Measurements from ENCODE around the gene TBR1. TPM values are rescaled to one million over a fixed set of nuclear protein-coding genes. Genes with fewer than 3 reads are reported as not detected.

Gene TBR1
- total and polyA plus RNA-seq, 4 experiments from 2014 or later = not detected

DNA sequence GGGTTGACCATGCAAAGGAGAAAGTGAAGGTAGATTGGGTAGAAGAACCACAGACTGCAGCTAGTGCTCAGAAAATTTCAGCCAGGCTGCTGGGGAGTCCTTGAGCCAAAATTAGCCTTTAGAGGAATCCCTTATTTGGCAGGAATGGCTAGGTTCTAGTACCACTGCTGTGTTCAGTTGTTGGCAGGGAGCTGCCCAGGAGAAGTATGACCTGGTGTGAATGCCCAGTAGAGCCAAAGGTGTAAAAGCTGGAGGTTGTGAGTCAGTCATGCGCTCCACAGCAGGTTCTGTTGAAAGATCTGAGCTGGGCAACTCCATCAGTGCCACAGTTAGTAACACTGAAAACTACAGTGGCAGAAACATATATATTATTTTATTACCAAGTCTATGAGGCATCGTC is 36.4 kb upstream of the TBR1 start:
- ChIA-PET CTCF (ENCODE audit: partially characterized antibody) (no interaction called here), POLR2A (ENCODE audit: partially characterized antibody) (no interaction called here)
- DNase-seq = no peak
- no peak overlapping the region for H3K27ac ChIP-seq (ENCODE audit: low read depth, low read length)
- Mint-ChIP-seq H3K36me3 (peaks cover 4 to 21% of the 10 kb centered on the region in 2 donors), H3K4me3 (no peak overlapping the region), H3K4me1 (peaks cover 5 to 7% (median 5%) of the 10 kb centered on the region in 4 donors), H3K27me3 (no peaks in the 10 kb centered on the region), H3K27ac (no peak overlapping the region), H3K9me3 (no peaks in the 10 kb centered on the region)
- H3K4me1 ChIP-seq (ENCODE audit: insufficient read depth, low read length) = peaks cover 9% of the 10 kb centered on the region
- intact Hi-C loops (cut with micrococcal nuclease) = no loop called here
- no peaks in the 10 kb centered on the region for H3K27me3 ChIP-seq (ENCODE audit: insufficient read depth, low read length)
- H3K4me3 ChIP-seq (ENCODE audit: low read length in 2 of 2) = no peak overlapping the region
- H3K36me3 ChIP-seq (ENCODE audit: insufficient read depth, low read length) = no peaks in the 10 kb centered on the region
- no peaks in the 10 kb centered on the region for H3K9me3 ChIP-seq (ENCODE audit: control insufficient read depth in 1 of 2, low read length in 2 of 2)

DNA sequence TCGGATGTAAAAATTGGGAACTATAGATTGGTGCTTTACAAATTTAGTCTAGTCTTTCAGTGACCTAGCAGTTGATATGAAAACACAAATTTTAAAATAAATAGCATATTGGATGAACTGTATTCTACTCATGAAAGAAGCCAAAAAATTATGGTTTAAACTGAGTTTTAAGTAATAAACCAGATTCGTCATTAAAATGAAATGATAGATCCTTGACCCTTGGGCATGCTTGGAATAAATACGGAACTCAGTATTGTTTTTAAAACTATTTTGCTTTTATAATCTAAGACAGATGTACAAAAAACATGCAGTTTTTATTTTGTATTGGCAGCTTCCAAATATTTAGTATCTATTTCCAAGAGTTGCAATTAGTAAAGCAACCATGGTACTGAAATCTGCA is 34.6 kb upstream of the TBR1 start:
- ChIA-PET POLR2A (ENCODE audit: partially characterized antibody) (interaction anchor here (1.5 kb wide), 1 partner anchor 11 kb away, joined by 3 read pairs; no protein-coding TSS in a partner anchor), CTCF (ENCODE audit: partially characterized antibody) (no interaction called here)
- intact Hi-C loops (cut with micrococcal nuclease) = no loop called here
- Histone ChIP-seq H3K27me3 (ENCODE audit: insufficient read depth, low read length) (no peaks in the 10 kb centered on the region), H3K4me1 (ENCODE audit: insufficient read depth, low read length) (peaks cover 13% of the 10 kb centered on the region), H3K36me3 (ENCODE audit: insufficient read depth, low read length) (no peaks in the 10 kb centered on the region), H3K27ac (ENCODE audit: low read depth, low read length) (no peak overlapping the region), H3K4me3 (ENCODE audit: low read length in 2 of 2) (no peak overlapping the region), H3K9me3 (ENCODE audit: control insufficient read depth in 1 of 2, low read length in 2 of 2) (no peaks in the 10 kb centered on the region)
- Mint-ChIP-seq H3K4me3 (no peak overlapping the region), H3K27ac (no peak overlapping the region), H3K4me1 (peaks cover 8 to 11% (median 9%) of the 10 kb centered on the region in 4 donors), H3K27me3 (no peaks in the 10 kb centered on the region), H3K36me3 (peaks cover 12 to 18% of the 10 kb centered on the region in 2 donors), H3K9me3 (no peaks in the 10 kb centered on the region)
- no peak for DNase-seq

DNA sequence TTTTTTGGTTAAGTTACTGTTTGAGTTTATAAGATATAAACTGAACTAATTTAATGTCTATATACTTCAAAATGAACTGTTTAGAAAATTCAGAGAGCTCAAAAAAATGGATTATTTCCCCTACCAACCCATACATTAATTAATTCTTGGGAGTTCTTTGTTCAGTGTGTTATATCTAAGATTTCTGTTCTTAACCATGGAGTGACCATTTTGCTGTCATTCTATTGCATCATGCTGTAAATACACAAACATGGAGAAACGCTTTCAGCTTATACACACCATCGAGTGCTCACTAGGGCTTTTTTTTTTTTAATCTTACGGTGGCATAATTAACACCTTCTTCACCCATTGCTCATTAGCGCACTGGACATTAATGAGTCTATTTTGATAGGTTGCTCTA is 33.4 kb upstream of the TBR1 start:
- Mint-ChIP-seq H3K27me3 (no peaks in the 10 kb centered on the region), H3K36me3 (peaks cover 16 to 21% of the 10 kb centered on the region in 2 donors), H3K4me3 (no peak overlapping the region), H3K4me1 (peaks cover 8 to 11% (median 9%) of the 10 kb centered on the region in 4 donors), H3K9me3 (no peaks in the 10 kb centered on the region), H3K27ac (no peak overlapping the region)
- no peak for DNase-seq
- intact Hi-C loops (cut with micrococcal nuclease) = no loop called here
- peaks cover 13% of the 10 kb centered on the region for H3K4me1 ChIP-seq (ENCODE audit: insufficient read depth, low read length)
- H3K27me3 ChIP-seq (ENCODE audit: insufficient read depth, low read length) = no peaks in the 10 kb centered on the region
- POLR2A ChIA-PET (ENCODE audit: partially characterized antibody) = interaction anchor here (1.5 kb wide), 1 partner anchor 12 kb away, joined by 3 read pairs; no protein-coding TSS in a partner anchor
- no peak overlapping the region for H3K27ac ChIP-seq (ENCODE audit: low read depth, low read length)
- H3K36me3 ChIP-seq (ENCODE audit: insufficient read depth, low read length) = no peaks in the 10 kb centered on the region
- no peaks in the 10 kb centered on the region for H3K9me3 ChIP-seq (ENCODE audit: control insufficient read depth in 1 of 2, low read length in 2 of 2)
- CTCF ChIA-PET (ENCODE audit: partially characterized antibody) = no interaction called here
- H3K4me3 ChIP-seq (ENCODE audit: low read length in 2 of 2) = no peak overlapping the region

DNA sequence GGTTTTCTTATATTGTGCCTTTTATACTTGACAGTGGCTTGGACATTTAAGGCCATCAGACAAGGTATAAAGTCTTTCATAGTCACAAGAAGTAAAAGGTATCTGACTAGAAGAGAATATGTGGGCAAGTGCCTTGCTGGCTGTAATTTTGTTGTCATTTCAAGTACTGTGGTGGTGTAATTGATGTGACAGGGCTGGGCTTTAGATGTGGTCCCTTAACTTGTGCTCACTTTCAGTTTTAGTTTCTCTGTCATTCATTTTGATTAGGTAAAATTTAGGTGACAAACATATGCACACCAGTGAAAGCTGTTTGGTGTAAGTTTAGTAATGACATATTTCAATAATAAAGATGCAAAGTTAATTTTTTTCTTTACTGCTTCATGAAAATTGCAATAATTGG is 31.2 kb upstream of the TBR1 start:
- Mint-ChIP-seq H3K27me3 (no peaks in the 10 kb centered on the region), H3K4me3 (peak overlapping the region in 1 of 8 donors; percentile 12), H3K4me1 (peaks cover 8 to 11% (median 9%) of the 10 kb centered on the region in 4 donors), H3K9me3 (no peaks in the 10 kb centered on the region), H3K36me3 (peaks cover 20 to 29% of the 10 kb centered on the region in 2 donors), H3K27ac (peak overlapping the region in 1 of 7 donors; percentile 57)
- no peak overlapping the region for H3K27ac ChIP-seq (ENCODE audit: low read depth, low read length)
- H3K27me3 ChIP-seq (ENCODE audit: insufficient read depth, low read length) = no peaks in the 10 kb centered on the region
- H3K36me3 ChIP-seq (ENCODE audit: insufficient read depth, low read length) = no peaks in the 10 kb centered on the region
- intact Hi-C loops (cut with micrococcal nuclease) = no loop called here
- peaks cover 13% of the 10 kb centered on the region for H3K4me1 ChIP-seq (ENCODE audit: insufficient read depth, low read length)
- H3K4me3 ChIP-seq (ENCODE audit: low read length in 2 of 2) = no peak overlapping the region
- ChIA-PET POLR2A (ENCODE audit: partially characterized antibody) (no interaction called here), CTCF (ENCODE audit: partially characterized antibody) (no interaction called here)
- no peaks in the 10 kb centered on the region for H3K9me3 ChIP-seq (ENCODE audit: control insufficient read depth in 1 of 2, low read length in 2 of 2)
- peak in 4 of 5 donors; percentile 14 to 35 (median 25) for DNase-seq

DNA sequence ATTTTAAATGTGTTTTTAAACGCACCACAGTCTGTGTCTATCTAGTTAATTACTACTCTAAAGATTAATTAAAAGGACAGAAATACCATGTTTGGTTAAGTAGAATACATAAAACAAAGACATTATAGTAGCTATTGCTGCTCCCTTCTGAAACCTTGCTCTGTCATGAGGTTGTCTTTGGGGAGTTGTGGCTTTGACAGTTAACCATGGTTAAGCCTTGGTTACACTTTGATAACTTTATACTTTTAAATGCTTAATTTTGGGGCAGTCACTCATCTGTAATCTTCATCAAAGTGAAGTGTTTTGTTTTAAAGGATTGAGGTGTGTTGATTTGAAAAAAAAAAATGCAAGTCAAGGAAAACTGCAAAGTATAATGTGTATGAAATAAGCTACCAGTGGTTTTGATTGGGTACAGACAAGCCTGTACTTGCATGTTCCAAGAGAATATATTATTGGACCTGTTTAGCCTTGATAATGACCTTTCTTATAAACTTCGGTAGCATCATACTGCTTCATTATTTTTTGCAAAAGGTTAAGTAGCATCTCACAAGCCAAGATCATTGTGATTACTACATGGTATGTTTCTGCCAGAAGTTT is 29.8 kb upstream of the TBR1 start:
- Histone ChIP-seq H3K36me3 (ENCODE audit: insufficient read depth, low read length) (no peaks in the 10 kb centered on the region), H3K27me3 (ENCODE audit: insufficient read depth, low read length) (no peaks in the 10 kb centered on the region), H3K4me1 (ENCODE audit: insufficient read depth, low read length) (peaks cover 13% of the 10 kb centered on the region), H3K27ac (ENCODE audit: low read depth, low read length) (no peak overlapping the region), H3K9me3 (ENCODE audit: control insufficient read depth in 1 of 2, low read length in 2 of 2) (no peaks in the 10 kb centered on the region), H3K4me3 (ENCODE audit: low read length in 2 of 2) (no peak overlapping the region)
- DNase-seq = no peak
- peaks cover 8 to 11% (median 9%) of the 10 kb centered on the region in 4 donors for H3K4me1 Mint-ChIP-seq
- ChIA-PET CTCF (ENCODE audit: partially characterized antibody) (no interaction called here), POLR2A (ENCODE audit: partially characterized antibody) (no interaction called here)
- H3K27ac Mint-ChIP-seq = no peak overlapping the region
- no peaks in the 10 kb centered on the region for H3K9me3 Mint-ChIP-seq
- intact Hi-C loops (cut with micrococcal nuclease) = no loop called here
- H3K36me3 Mint-ChIP-seq = peaks cover 25 to 32% of the 10 kb centered on the region in 2 donors
- H3K4me3 Mint-ChIP-seq = no peak overlapping the region
- H3K27me3 Mint-ChIP-seq = no peaks in the 10 kb centered on the region

DNA sequence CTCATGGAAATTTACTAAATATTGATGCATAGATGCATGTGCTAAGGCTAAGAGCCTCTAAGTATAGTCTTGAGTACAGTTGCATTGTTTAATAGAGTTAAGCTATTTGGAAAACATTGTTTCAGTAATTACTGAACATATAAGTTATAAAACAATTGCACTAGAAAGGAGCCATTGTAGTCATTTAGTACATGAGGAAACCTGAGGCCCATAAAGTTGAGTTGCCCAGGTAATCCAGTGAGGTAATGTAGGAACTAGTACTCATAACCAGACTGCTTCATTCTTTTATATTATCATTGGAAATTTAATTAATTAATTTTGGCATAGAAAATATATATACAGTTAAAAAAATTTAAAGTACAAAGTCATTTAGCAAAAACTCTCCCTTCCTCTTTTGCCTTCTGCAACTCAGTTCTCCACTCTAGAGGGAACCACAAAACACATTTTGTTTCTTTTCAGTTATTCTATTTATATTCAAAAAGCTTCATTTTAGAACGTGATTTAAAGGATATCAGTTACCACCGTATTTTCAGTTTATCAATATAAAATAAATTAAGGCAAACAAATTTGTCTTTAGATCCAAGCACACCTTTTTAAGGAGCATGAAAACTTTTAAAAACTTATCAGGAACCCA is 27.8 kb upstream of the TBR1 start:
- no peak overlapping the region for H3K4me3 Mint-ChIP-seq
- Histone ChIP-seq H3K27ac (ENCODE audit: low read depth, low read length) (no peak overlapping the region), H3K9me3 (ENCODE audit: control insufficient read depth in 1 of 2, low read length in 2 of 2) (no peaks in the 10 kb centered on the region), H3K4me1 (ENCODE audit: insufficient read depth, low read length) (peaks cover 13% of the 10 kb centered on the region), H3K27me3 (ENCODE audit: insufficient read depth, low read length) (no peaks in the 10 kb centered on the region), H3K36me3 (ENCODE audit: insufficient read depth, low read length) (no peaks in the 10 kb centered on the region), H3K4me3 (ENCODE audit: low read length in 2 of 2) (no peak overlapping the region)
- intact Hi-C loops (cut with micrococcal nuclease) = no loop called here
- peak overlapping the region in 1 of 7 donors; percentile 70 for H3K27ac Mint-ChIP-seq
- ChIA-PET POLR2A (ENCODE audit: partially characterized antibody) (no interaction called here), CTCF (ENCODE audit: partially characterized antibody) (no interaction called here)
- no peaks in the 10 kb centered on the region for H3K9me3 Mint-ChIP-seq
- peaks cover 8 to 11% (median 9%) of the 10 kb centered on the region in 4 donors for H3K4me1 Mint-ChIP-seq
- peaks cover 38 to 47% of the 10 kb centered on the region in 2 donors for H3K36me3 Mint-ChIP-seq
- DNase-seq = no peak
- no peaks in the 10 kb centered on the region for H3K27me3 Mint-ChIP-seq

DNA sequence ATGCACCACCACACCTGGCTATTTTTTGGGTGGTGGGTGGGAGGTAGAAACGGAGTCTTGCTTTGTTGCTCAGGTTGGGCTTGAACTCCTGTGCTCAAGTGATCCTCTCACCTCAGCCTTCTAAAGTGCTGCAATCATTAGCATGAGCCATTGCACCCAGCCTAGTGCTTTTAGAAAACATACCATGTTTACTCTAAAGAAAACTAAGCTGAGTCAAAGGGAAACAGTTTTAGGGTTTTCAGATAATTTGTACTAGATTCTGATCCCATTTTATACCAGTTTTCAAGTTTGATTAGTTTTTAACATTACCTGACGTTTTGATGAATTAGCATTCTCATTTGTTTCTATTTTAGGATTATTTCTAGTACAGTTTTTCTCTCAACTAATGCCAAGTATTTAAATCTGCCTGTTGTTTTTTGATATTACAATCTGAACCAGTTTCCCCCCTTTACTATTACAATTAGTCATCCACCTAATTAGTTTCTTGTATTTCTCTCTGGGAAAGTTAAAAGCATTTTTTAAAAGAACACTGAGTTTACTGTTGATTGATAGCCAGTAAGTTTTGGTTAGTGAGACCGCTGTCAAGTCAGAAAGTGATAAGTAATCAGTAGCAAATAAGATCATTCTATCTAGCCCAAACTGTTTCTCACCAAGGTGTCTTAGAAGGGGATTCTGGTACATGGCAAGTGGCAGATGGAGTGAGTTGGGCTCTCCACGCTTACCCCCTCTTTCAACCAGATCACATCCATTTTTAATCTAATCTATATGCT is 24.2 kb upstream of the TBR1 start:
- no peak overlapping the region for H3K27ac Mint-ChIP-seq
- H3K36me3 Mint-ChIP-seq = peaks cover 50 to 62% of the 10 kb centered on the region in 2 donors
- no peak overlapping the region for H3K27ac ChIP-seq (ENCODE audit: low read depth, low read length)
- H3K4me1 Mint-ChIP-seq = no peaks in the 10 kb centered on the region
- no peaks in the 10 kb centered on the region for H3K27me3 Mint-ChIP-seq
- H3K36me3 ChIP-seq (ENCODE audit: insufficient read depth, low read length) = peaks cover 10% of the 10 kb centered on the region
- no peaks in the 10 kb centered on the region for H3K4me1 ChIP-seq (ENCODE audit: insufficient read depth, low read length)
- DNase-seq = no peak
- no peak overlapping the region for H3K4me3 Mint-ChIP-seq
- POLR2A ChIA-PET (ENCODE audit: partially characterized antibody) = no interaction called here
- no peaks in the 10 kb centered on the region for H3K9me3 ChIP-seq (ENCODE audit: control insufficient read depth in 1 of 2, low read length in 2 of 2)
- no peaks in the 10 kb centered on the region for H3K27me3 ChIP-seq (ENCODE audit: insufficient read depth, low read length)
- CTCF ChIA-PET (ENCODE audit: partially characterized antibody) = no interaction called here
- no peak overlapping the region for H3K4me3 ChIP-seq (ENCODE audit: low read length in 2 of 2)
- intact Hi-C loops (cut with micrococcal nuclease) = no loop called here
- no peaks in the 10 kb centered on the region for H3K9me3 Mint-ChIP-seq
